HepG2 (cell line): ENCODE measurements around the gene MSMP. TPM values are rescaled to one million over a fixed set of nuclear protein-coding genes. Genes with fewer than 3 reads are reported as not detected.

Experiments used
- ATAC-seq: fragments of 200-7000 bp; cut with Tn5 transposase; 3 replicates; pipeline ENCODE4 v1.9.1; 2020; ENCODE audit warnings: mild to moderate bottlenecking, moderate library complexity
- BruUV-seq: library from RNA; stranded (reverse); fragments of 400-500 nt; replicated peaks from 2 replicates; lab custom pipeline; 2021; lab: Mats Ljungman, UMichigan
- CTCF ChIA-PET: fragments of 300-600 bp; formaldehyde crosslinking; extraction: SDS; loops from one replicate; lab custom pipeline; 2021; ENCODE audit warnings: low total read pairs, inconsistent platforms, low intra/inter-chr PET ratio; lab: Yijun Ruan, JAX
- POLR2A ChIA-PET: fragments of 350-600 bp; sonication (Branson Sonifier 250); formaldehyde crosslinking; loops from one replicate; lab custom pipeline; 2020; ENCODE audit warnings: antibody characterized with exemption, inconsistent platforms; lab: Yijun Ruan, JAX
- DNase-seq: peaks from one replicate; pipeline ENCODE4 v3.0.0-alpha.2; 2015; ENCODE audit warnings: low spot score
- FAIRE-seq: peaks from 3 replicates; lab custom pipeline; 2011; peaks lifted over from hg19 to GRCh38; lab: Jason Lieb, UNC
- H2AFZ ChIP-seq: one replicate; pipeline ENCODE4 v1.6.1; 2011; ENCODE audit warnings: low read length, inconsistent platforms
- H3K27ac ChIP-seq: fragments of 300-600 bp; 3 replicates; pipeline ENCODE4 v1.8.0; 2011; ENCODE audit warnings: mixed run types, mild to moderate bottlenecking, mixed read lengths, low read length, inconsistent platforms; ENCODE audit not compliant: insufficient read depth; ENCODE audit errors: extremely low read length
- H3K27me3 ChIP-seq, 2 experiments: fragments of 200-600 bp in 1 of 2; 2 replicates in 1 of 2; 3 replicates in 1 of 2; pipeline versions ENCODE4 v1.6.0 to v1.8.0; 2011; ENCODE audit warnings: low read length in 2 of 2, mild to moderate bottlenecking in 2 of 2, moderate library complexity in 2 of 2, inconsistent platforms in 1 of 2; ENCODE audit not compliant: insufficient read depth in 2 of 2, control insufficient read depth in 1 of 2
- H3K36me3 ChIP-seq, 2 experiments: fragments of 200-600 bp in 1 of 2; replicated peaks in 1 of 2; 2 replicates in 1 of 2; 3 replicates in 1 of 2; pipeline versions ENCODE4 v1.5.1 to v1.8.0; 2011; ENCODE audit warnings: low read length in 2 of 2, inconsistent platforms in 1 of 2; ENCODE audit not compliant: insufficient read depth in 2 of 2, control insufficient read depth in 1 of 2
- H3K4me1 ChIP-seq: 2 replicates; pipeline ENCODE4 v1.5.1; 2012; ENCODE audit warnings: low read length, inconsistent platforms; ENCODE audit not compliant: insufficient read depth
- H3K4me2 ChIP-seq: 2 replicates; pipeline ENCODE4 v1.6.0; 2011; ENCODE audit warnings: low read depth, low read length, inconsistent platforms
- H3K4me3 ChIP-seq, 3 experiments: fragments of 200-600 bp in 1 of 3; sonication (generic), shearing (Covaris generic) in 1 of 3; replicated peaks in 1 of 3; 2 replicates each; pipeline ENCODE4 v1.5.1; 2011 to 2016; ENCODE audit warnings: low read length in 3 of 3, inconsistent platforms in 2 of 3, low read depth in 2 of 3, mild to moderate bottlenecking in 2 of 3, control low read depth in 1 of 3, mixed read lengths in 1 of 3; ENCODE audit not compliant: insufficient read depth in 1 of 3
- H3K79me2 ChIP-seq: one replicate; pipeline ENCODE4 v1.6.1; 2011; ENCODE audit warnings: low read length, inconsistent platforms; ENCODE audit not compliant: insufficient read depth
- H3K9ac ChIP-seq: 2 replicates; pipeline ENCODE4 v1.6.0; 2011; ENCODE audit warnings: mild to moderate bottlenecking, low read depth, low read length, inconsistent platforms; ENCODE audit not compliant: insufficient read depth
- H3K9me3 ChIP-seq: 2 replicates; pipeline ENCODE4 v1.5.1; 2012; ENCODE audit warnings: mild to moderate bottlenecking, low read length
- H4K20me1 ChIP-seq: 2 replicates; pipeline ENCODE4 v1.6.0; 2011; ENCODE audit warnings: inconsistent platforms, mild to moderate bottlenecking, low read length, moderate library complexity; ENCODE audit not compliant: insufficient read depth
- BRD4 ChIP-seq: sonication (generic); formaldehyde crosslinking; IDR thresholded peaks from 2 replicates; pipeline ENCODE4 v1.4.0; 2020; ENCODE audit warnings: missing genetic modification reagents
- HDAC1 ChIP-seq: sonication (generic); formaldehyde crosslinking; IDR thresholded peaks from 2 replicates; pipeline ENCODE4 v1.5.1; 2020; ENCODE audit warnings: mild to moderate bottlenecking, missing genetic modification reagents
- PHF20 ChIP-seq: sonication (generic); formaldehyde crosslinking; IDR thresholded peaks from 2 replicates; pipeline ENCODE4 v1.5.0; 2020; ENCODE audit warnings: mild to moderate bottlenecking, missing genetic modification reagents
- SALL1 ChIP-seq: sonication (generic); formaldehyde crosslinking; IDR thresholded peaks from 2 replicates; pipeline ENCODE4 v1.8.0; 2022; ENCODE audit warnings: mild to moderate bottlenecking, missing genetic modification reagents
- SUZ12 ChIP-seq: fragments of 150-350 bp; IDR thresholded peaks from 2 replicates; pipeline ENCODE4 v1.6.1; 2014; ENCODE audit warnings: low read depth, low read length
- TSC22D2 ChIP-seq: sonication (generic); formaldehyde crosslinking; IDR thresholded peaks from 2 replicates; pipeline ENCODE4 v1.5.1; 2020; ENCODE audit warnings: missing genetic modification reagents, mild to moderate bottlenecking, borderline replicate concordance
- ZBTB40 ChIP-seq, 2 experiments: fragments of 450-650 bp in 1 of 2; sonication (generic) in 1 of 2; formaldehyde crosslinking in 1 of 2; IDR thresholded peaks; 2 replicates each; pipeline versions ENCODE4 v1.6.1 to v1.8.0; 2016 to 2022; ENCODE audit warnings: antibody characterized with exemption in 1 of 2, mild to moderate bottlenecking in 1 of 2, missing genetic modification reagents in 1 of 2
- ZNF451 ChIP-seq: sonication (generic); formaldehyde crosslinking; IDR thresholded peaks from 2 replicates; pipeline ENCODE4 v1.5.0; 2020; ENCODE audit warnings: mild to moderate bottlenecking, missing genetic modification reagents
- ZNF510 ChIP-seq: sonication (generic); formaldehyde crosslinking; IDR thresholded peaks from 2 replicates; pipeline ENCODE4 v1.4.0; 2020; ENCODE audit warnings: low read depth, mild to moderate bottlenecking, missing genetic modification reagents
- ZNF563 ChIP-seq: sonication (generic); formaldehyde crosslinking; IDR thresholded peaks from 2 replicates; pipeline ENCODE4 v1.8.0; 2022; ENCODE audit warnings: mild to moderate bottlenecking, moderate library complexity, missing genetic modification reagents
- WGBS: methylation state at CpG from one replicate; pipeline ENCODE4 v1.1.6; 2017; ENCODE audit warnings: low lambda C conversion rate; 5-methylcytosine and 5-hydroxymethylcytosine counted together
- in situ Hi-C: cut with HindIII; loops from 2 replicates; pipeline ENCODE4 v1.10.0; 2017; ENCODE audit warnings: low pct_unique_long_range_greater_than_20kb; ENCODE audit not compliant: extremely low pct_ligation_motif_present
- intact Hi-C: fragments of 100-400 bp; cut with micrococcal nuclease; formaldehyde crosslinking; loops from one replicate; pipeline ENCODE4 v1.10.0; 2022; ENCODE audit not compliant: unreplicated experiment
- polyA plus RNA-seq, 8 experiments: library from polyadenylated mRNA; depleted of rRNA in 3 of 8; stranded (reverse) in 7 of 8; unstranded in 1 of 8; fragments of >200 nt; fragmentation: Illumina TruSeq in 4 of 8; extraction: Trizol in 4 of 8; gene quantifications; 2 replicates each; pipeline versions ENCODE4 v1.2.1 to v1.2.3, GENCODE V29; 2011 to 2016; ENCODE audit warnings: low read depth in 4 of 8, missing spikeins in 1 of 8, mixed read lengths in 1 of 8; ENCODE audit not compliant: insufficient read depth in 1 of 8
- total RNA-seq, 5 experiments: library from RNA; depleted of rRNA; stranded (reverse); fragments of >200 nt; fragmentation: Illumina TruSeq; extraction: Trizol; gene quantifications; 2 replicates each; pipeline ENCODE4 v1.2.3, GENCODE V29; 2016; ENCODE audit warnings: low read depth in 1 of 5
- TF ChIP-seq, protein P1 (sequence below): sonication (generic); formaldehyde crosslinking; IDR thresholded peaks from 2 replicates; pipeline ENCODE4 v1.4.0; 2020; ENCODE audit warnings: mild to moderate bottlenecking, missing genetic modification reagents
- TF ChIP-seq, protein P2 (sequence below): sonication (generic); formaldehyde crosslinking; IDR thresholded peaks from 2 replicates; pipeline ENCODE4 v1.5.1; 2020; ENCODE audit warnings: mild to moderate bottlenecking, missing genetic modification reagents, borderline replicate concordance

Gene MSMP
- total and polyA plus RNA-seq, 2 of the 13 experiments (the other 11 are each of a cell fraction or from before 2014, with no cell fraction given), result 0.24 to 0.46 TPM

DNA sequence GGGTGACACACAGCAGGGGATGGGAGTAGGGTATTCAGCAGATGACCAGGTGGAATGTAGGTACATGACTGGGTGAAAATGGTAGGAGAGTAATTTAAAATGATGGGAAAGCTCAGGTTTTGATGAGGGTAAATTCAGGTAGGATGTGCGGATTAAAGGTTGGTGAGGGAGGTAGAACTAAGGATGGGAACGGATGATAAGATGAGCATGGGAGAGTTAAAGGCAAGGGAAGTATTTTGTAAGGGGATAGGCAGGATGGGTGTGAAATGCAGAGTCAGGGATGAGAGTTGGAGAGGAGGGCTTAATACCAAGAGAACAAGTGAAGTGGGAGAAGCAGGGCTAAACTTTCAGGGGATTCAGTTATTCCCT lies 23.6 kb downstream of the MSMP start:
- CTCF ChIA-PET, result no interaction called here
- no peak for ATAC-seq
- Histone ChIP-seq H3K79me2 (peaks cover 64% of the 10 kb centered on the region), H3K27me3 (no peaks in the 10 kb centered on the region; a peak in 1 of 5 replicates), H3K27ac (peak overlapping the region; percentile 95), H4K20me1 (peaks cover 30% of the 10 kb centered on the region), H2AFZ (no peak overlapping the region), H3K36me3 (peaks cover 2 to 23% of the 10 kb centered on the region in 2 experiments; a peak in 4 of 5 replicates), H3K9ac (peak overlapping the region; percentile 86), H3K4me3 (peak overlapping the region; percentile 92 to 98 (median 92); a peak in 5 of 6 replicates), H3K4me1 (peaks cover 64% of the 10 kb centered on the region), H3K9me3 (no peaks in the 10 kb centered on the region), H3K4me2 (peak overlapping the region; percentile 98)
- intact Hi-C loops, result loop anchor here (5.0 to 10.0 kb wide), 2 partner anchors 97 to 236 kb away; partner anchors contain the start of genes FAM221B, RUSC2 and TMEM8B
- no TSS peak for BruUV-seq
- POLR2A ChIA-PET, result interaction anchor here (1.0 to 4.1 kb wide), 6 partner anchors 17 to 84 kb away, joined by 3 to 102 read pairs (median 20); partner anchors contain the start of genes ARHGEF39, CCDC107, GBA2 and HINT2
- DNase-seq, result no peak
- no peak for FAIRE-seq
- in situ Hi-C loops, result no loop called here
- 98% methylated on average over 2 of the region's 2 CpGs for WGBS
- no peak for TF ChIP-seq ZNF451
- TF ChIP-seq, protein P1, sequence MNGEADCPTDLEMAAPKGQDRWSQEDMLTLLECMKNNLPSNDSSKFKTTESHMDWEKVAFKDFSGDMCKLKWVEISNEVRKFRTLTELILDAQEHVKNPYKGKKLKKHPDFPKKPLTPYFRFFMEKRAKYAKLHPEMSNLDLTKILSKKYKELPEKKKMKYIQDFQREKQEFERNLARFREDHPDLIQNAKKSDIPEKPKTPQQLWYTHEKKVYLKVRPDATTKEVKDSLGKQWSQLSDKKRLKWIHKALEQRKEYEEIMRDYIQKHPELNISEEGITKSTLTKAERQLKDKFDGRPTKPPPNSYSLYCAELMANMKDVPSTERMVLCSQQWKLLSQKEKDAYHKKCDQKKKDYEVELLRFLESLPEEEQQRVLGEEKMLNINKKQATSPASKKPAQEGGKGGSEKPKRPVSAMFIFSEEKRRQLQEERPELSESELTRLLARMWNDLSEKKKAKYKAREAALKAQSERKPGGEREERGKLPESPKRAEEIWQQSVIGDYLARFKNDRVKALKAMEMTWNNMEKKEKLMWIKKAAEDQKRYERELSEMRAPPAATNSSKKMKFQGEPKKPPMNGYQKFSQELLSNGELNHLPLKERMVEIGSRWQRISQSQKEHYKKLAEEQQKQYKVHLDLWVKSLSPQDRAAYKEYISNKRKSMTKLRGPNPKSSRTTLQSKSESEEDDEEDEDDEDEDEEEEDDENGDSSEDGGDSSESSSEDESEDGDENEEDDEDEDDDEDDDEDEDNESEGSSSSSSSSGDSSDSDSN (CRISPR knock-in tag), result no peak
- no peak for TF ChIP-seq BRD4 (CRISPR knock-in tag)
- TF ChIP-seq SUZ12, result no peak
- no peak for TF ChIP-seq HDAC1 (CRISPR knock-in tag)
- TF ChIP-seq, protein P2, sequence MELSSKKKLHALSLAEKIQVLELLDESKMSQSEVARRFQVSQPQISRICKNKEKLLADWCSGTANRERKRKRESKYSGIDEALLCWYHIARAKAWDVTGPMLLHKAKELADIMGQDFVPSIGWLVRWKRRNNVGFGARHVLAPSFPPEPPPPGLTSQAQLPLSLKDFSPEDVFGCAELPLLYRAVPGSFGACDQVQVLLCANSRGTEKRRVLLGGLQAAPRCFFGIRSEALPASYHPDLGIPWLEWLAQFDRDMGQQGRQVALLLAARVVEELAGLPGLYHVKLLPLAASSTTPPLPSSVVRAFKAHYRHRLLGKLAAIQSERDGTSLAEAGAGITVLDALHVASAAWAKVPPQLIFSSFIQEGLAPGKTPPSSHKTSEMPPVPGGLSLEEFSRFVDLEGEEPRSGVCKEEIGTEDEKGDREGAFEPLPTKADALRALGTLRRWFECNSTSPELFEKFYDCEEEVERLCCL (CRISPR knock-in tag), result no peak
- no peak for TF ChIP-seq ZNF510 (CRISPR knock-in tag)
- no peak for TF ChIP-seq PHF20 (CRISPR knock-in tag)
- no peak for TF ChIP-seq TSC22D2 (CRISPR knock-in tag)
- no peak for TF ChIP-seq ZBTB40 (IDR thresholded peaks at IDR 0.05)
- no peak for TF ChIP-seq ZBTB40 (CRISPR knock-in tag; IDR thresholded peaks at IDR 0.05)
- no peak for TF ChIP-seq ZNF563 (CRISPR knock-in tag)
- no peak for TF ChIP-seq SALL1 (CRISPR knock-in tag)
